PC-9 (cell line): ENCODE data around the gene SMAP2.

Source experiments
- CTCF ChIP-seq: fragments of 200-600 bp; sonication (generic); conservative IDR thresholded peaks from 2 replicates; pipeline ENCODE4 v1.6.1; 2017; ENCODE audit warnings: mixed run types, antibody characterized with exemption, mild to moderate bottlenecking, moderate library complexity
- EZH2 ChIP-seq: fragments of 200-600 bp; sonication (generic); IDR thresholded peaks from 2 replicates; pipeline ENCODE4 v1.8.0; 2017; ENCODE audit warnings: antibody characterized with exemption, low read depth

GRCh38 chr1:40423951-40424618, 50.6 kb downstream of the SMAP2 start:
- no peak for TF ChIP-seq CTCF
- no peak for TF ChIP-seq EZH2
